Measurements from ENCODE around the gene DOCK2. TPM values are rescaled to one million over a fixed set of nuclear protein-coding genes. Genes with fewer than 3 reads are reported as not detected.

The DOCK2 gene
- polyA plus RNA-seq, 2 of the 4 experiments (the other 2 are of a cell fraction) = 2.1 to 4.6 TPM

- DNase-seq (ENCODE audit: low read depth in 1 of 2, low spot score in 1 of 2) = no peak
- WGBS (ENCODE audit: missing lambda C conversion rate) = 80% methylated on average over 2 of the region's 2 CpGs
- ATAC-seq = no peak
- POLR2A ChIA-PET = no interaction called here
- TF ChIP-seq FOSB (CRISPR knock-in tag; IDR thresholded peaks at IDR 0.05) (no peak), EHMT2 (IDR thresholded peaks at IDR 0.05; ENCODE audit: low read depth) (no peak), BHLHE40 (IDR thresholded peaks at IDR 0.05; ENCODE audit: low read depth, low read length) (no peak), ZNF302 (CRISPR knock-in tag; IDR thresholded peaks at IDR 0.05) (no peak)
- no peak for FAIRE-seq
- Histone ChIP-seq H3K27ac (no peak overlapping the region), H3K4me3 (no peak overlapping the region), H3K4me2 (no peak overlapping the region), H3K4me1 (no peaks in the 10 kb centered on the region), H3K9me3 (no peaks in the 10 kb centered on the region)
- CTCF ChIA-PET = interaction anchor here (0.6 to 4.0 kb wide), 4 partner anchors 40 to 1222 kb away, joined by 3 to 15 read pairs (median 3); partner anchors contain the start of gene INSYN2B
Observed at GRCh38 chr5:169938439-169938838, 301.4 kb downstream of the DOCK2 start.

- ChIA-PET CTCF (interaction anchor here (2.1 to 4.0 kb wide), 2 partner anchors 40 to 41 kb away, joined by 9 to 15 read pairs; partner anchors contain the start of gene INSYN2B), POLR2A (interaction anchor here (0.6 kb wide), 1 partner anchor 185 kb away, joined by 3 read pairs; no protein-coding TSS in a partner anchor)
- 68% methylated on average over 2 of the region's 2 CpGs for WGBS (ENCODE audit: missing lambda C conversion rate)
- Histone ChIP-seq H3K9me3 (no peaks in the 10 kb centered on the region), H3K27ac (no peak overlapping the region), H3K4me2 (no peak overlapping the region), H3K4me3 (no peak overlapping the region), H3K4me1 (no peaks in the 10 kb centered on the region)
- ATAC-seq = no peak
- FAIRE-seq = no peak
- TF ChIP-seq HOXB13 (CRISPR knock-in tag; IDR thresholded peaks at IDR 0.05; ENCODE audit: low read depth) = no peak
- no peak for TF ChIP-seq USF2 (IDR thresholded peaks at IDR 0.05)
- TF ChIP-seq HES2 (IDR thresholded peaks at IDR 0.05) = no peak
- no peak for TF ChIP-seq NFE2L2 (conservative IDR thresholded peaks at IDR 0.05; ENCODE audit: low read length)
- no peak for TF ChIP-seq HDAC2 (IDR thresholded peaks at IDR 0.05)
- TF ChIP-seq ZNF302 (CRISPR knock-in tag; IDR thresholded peaks at IDR 0.05) = no peak
- TF ChIP-seq POLR2A (IDR thresholded peaks at IDR 0.05; ENCODE audit: low read length) = no peak
- no peak for TF ChIP-seq EHF (CRISPR knock-in tag; IDR thresholded peaks at IDR 0.05)
- no peak for TF ChIP-seq CTCF (IDR thresholded peaks at IDR 0.05)
- no peak for TF ChIP-seq PBX3 (IDR thresholded peaks at IDR 0.05)
- TF ChIP-seq HMGXB4 (CRISPR knock-in tag; IDR thresholded peaks at IDR 0.05; ENCODE audit: borderline replicate concordance) = no peak
- no peak for TF ChIP-seq CHD2 (IDR thresholded peaks at IDR 0.05; ENCODE audit: low read length, partially characterized antibody)
- DNase-seq (ENCODE audit: low read depth in 1 of 2, low spot score in 1 of 2) = no peak
Observed at GRCh38 chr5:169939731-169940130, 302.7 kb downstream of the DOCK2 start.

- ChIA-PET CTCF (interaction anchor here (2.1 kb wide), 1 partner anchor 39 kb away, joined by 9 read pairs; the partner anchor contains the start of gene INSYN2B), POLR2A (no interaction called here)
- Histone ChIP-seq H3K9me3 (no peaks in the 10 kb centered on the region), H3K4me3 (no peak overlapping the region), H3K4me1 (peaks cover 7% of the 10 kb centered on the region; the same call in 1 of the 3 replicates), H3K4me2 (no peak overlapping the region), H3K27ac (no peak overlapping the region)
- TF ChIP-seq BHLHE40 (IDR thresholded peaks at IDR 0.05; ENCODE audit: low read depth, low read length) (no peak), HDAC2 (IDR thresholded peaks at IDR 0.05) (no peak), PBX3 (IDR thresholded peaks at IDR 0.05) (no peak), POLR2A (IDR thresholded peaks at IDR 0.05; ENCODE audit: low read length) (no peak), EHF (CRISPR knock-in tag; IDR thresholded peaks at IDR 0.05) (no peak), ZFP36 (IDR thresholded peaks at IDR 0.05; ENCODE audit: borderline replicate concordance, partially characterized antibody) (no peak), NPAS2 (CRISPR knock-in tag; IDR thresholded peaks at IDR 0.05; ENCODE audit: borderline replicate concordance) (no peak), HOXB5 (CRISPR knock-in tag; IDR thresholded peaks at IDR 0.05) (no peak), RNF2 (IDR thresholded peaks at IDR 0.05; ENCODE audit: borderline replicate concordance, low read depth) (no peak), RARB (CRISPR knock-in tag; IDR thresholded peaks at IDR 0.05) (no peak), POLR2AphosphoS2 (conservative IDR thresholded peaks at IDR 0.05; ENCODE audit: low read length) (no peak), NR3C1 (IDR thresholded peaks at IDR 0.05) (no peak), CBX2 (IDR thresholded peaks at IDR 0.05; ENCODE audit: borderline replicate concordance, low read depth) (no peak)
- 77% methylated on average over 7 of the region's 7 CpGs for WGBS (ENCODE audit: missing lambda C conversion rate)
- DNase-seq (ENCODE audit: low read depth in 1 of 2, low spot score in 1 of 2) (no peak), ATAC-seq (no peak), FAIRE-seq (no peak)
Observed at GRCh38 chr5:169941542-169941941, 304.5 kb downstream of the DOCK2 start.

All from A549 (cell line).